ENCODE measurements around the gene SHLD2. TPM values are rescaled to one million over a fixed set of nuclear protein-coding genes. Genes with fewer than 3 reads are reported as not detected.

Gene SHLD2, protein sequence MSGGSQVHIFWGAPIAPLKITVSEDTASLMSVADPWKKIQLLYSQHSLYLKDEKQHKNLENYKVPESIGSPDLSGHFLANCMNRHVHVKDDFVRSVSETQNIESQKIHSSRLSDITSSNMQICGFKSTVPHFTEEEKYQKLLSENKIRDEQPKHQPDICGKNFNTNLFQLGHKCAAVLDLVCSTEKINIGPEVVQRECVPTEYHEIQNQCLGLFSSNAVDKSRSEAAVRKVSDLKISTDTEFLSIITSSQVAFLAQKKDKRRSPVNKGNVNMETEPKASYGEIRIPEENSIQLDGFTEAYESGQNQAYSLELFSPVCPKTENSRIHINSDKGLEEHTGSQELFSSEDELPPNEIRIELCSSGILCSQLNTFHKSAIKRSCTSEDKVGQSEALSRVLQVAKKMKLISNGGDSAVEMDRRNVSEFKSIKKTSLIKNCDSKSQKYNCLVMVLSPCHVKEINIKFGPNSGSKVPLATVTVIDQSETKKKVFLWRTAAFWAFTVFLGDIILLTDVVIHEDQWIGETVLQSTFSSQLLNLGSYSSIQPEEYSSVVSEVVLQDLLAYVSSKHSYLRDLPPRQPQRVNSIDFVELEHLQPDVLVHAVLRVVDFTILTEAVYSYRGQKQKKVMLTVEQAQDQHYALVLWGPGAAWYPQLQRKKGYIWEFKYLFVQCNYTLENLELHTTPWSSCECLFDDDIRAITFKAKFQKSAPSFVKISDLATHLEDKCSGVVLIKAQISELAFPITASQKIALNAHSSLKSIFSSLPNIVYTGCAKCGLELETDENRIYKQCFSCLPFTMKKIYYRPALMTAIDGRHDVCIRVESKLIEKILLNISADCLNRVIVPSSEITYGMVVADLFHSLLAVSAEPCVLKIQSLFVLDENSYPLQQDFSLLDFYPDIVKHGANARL
- 17.0 TPM for total RNA-seq (ENCODE audit: unreplicated experiment)
- long read RNA-seq, partial matches to known transcripts, result 0 of 2 reads
- long read RNA-seq, other reads (novel, unspliced or antisense), result 2 of 2 reads

DNA sequence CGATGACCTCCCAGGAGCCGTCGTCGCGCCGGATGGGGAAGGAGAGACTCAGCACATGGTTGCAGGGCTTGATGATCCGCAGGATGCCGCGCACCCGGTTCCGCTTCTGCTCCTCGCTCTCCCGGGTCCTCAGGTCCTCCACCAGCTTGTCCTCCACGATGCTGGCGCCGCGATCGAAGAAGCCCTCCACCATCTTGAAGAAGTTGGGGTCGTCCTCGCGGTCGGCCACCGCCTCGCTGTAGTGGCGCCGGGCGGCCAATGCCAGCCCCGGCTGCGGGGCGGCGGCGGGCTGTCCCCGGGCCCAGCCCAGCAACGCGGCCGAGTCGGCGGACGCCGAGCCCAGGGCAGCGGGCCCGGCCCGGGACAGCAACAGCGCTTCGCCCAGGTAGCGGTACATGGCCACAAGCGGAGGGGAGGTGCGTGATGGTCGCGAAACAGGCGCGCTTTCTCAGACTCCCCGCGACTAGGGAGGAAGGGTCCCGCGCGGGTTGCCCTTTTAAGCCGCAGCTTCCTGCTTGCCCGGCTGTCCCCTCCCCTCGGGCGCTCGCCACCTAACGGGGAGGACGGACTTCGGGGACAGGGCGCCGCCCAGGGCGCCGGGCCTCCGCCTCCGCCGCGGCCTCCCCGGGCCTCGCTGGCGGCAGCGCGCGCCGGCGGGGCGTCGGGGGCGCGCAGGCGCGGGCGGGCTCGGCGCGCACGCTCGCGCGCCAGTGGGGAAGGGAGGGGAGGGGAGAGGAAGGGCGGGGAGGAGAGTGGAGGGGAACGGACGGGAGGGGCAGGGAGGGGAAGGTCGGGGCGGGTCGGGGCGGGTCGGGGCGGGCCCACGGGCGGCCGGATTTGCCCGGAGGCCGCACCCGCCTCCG lies at the start of gene SHLD2, which contains the start of gene GLUD1:
Gene SHLD2 (plus strand): TSS at position 834 of the 863 bp plus-strand sequence. CDS start 56,149 bp downstream, outside the sequence.
Gene GLUD1 (minus strand): TSS at position 471 of the 863 bp plus-strand sequence. CDS start 74 bp downstream, at position 397.
- H3K27ac Mint-ChIP-seq (ENCODE audit: unreplicated experiment), result peak within 1 kb of the TSS; percentile 92
- TF ChIP-seq, protein P1, sequence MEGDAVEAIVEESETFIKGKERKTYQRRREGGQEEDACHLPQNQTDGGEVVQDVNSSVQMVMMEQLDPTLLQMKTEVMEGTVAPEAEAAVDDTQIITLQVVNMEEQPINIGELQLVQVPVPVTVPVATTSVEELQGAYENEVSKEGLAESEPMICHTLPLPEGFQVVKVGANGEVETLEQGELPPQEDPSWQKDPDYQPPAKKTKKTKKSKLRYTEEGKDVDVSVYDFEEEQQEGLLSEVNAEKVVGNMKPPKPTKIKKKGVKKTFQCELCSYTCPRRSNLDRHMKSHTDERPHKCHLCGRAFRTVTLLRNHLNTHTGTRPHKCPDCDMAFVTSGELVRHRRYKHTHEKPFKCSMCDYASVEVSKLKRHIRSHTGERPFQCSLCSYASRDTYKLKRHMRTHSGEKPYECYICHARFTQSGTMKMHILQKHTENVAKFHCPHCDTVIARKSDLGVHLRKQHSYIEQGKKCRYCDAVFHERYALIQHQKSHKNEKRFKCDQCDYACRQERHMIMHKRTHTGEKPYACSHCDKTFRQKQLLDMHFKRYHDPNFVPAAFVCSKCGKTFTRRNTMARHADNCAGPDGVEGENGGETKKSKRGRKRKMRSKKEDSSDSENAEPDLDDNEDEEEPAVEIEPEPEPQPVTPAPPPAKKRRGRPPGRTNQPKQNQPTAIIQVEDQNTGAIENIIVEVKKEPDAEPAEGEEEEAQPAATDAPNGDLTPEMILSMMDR (IDR thresholded peaks at IDR 0.05; ENCODE audit: partially characterized antibody, unreplicated experiment), result no peak

DNA sequence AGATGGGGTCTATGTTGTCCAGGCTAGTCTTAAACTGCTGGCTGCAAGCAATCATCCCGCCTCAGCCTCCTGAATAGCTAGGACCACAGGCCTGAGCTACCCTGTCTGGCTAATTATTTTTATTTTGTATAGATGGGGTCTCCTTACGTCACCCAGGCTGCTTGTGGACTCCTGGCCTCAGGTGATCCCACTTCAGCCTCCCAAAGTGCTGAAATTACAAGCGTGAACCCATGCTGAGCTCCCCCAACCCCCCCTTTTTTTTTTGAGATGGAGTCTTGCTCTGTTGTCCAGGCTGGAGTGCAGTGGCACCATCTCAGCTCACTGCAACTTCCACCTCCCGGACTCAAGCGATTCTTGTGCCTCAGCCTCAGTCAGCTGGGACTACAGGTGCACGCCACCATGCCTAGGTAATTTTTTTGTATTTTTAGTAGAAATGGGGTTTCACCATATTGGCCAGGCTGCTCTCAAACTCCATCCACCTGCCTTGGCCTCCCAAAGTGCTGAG lies 49.5 kb upstream of the SHLD2 start:
- H3K9me3 Mint-ChIP-seq (ENCODE audit: unreplicated experiment), result no peaks in the 10 kb centered on the region
- no peak overlapping the region for H3K4me3 Mint-ChIP-seq (ENCODE audit: unreplicated experiment)
- DNase-seq, result no peak
- no peaks in the 10 kb centered on the region for H3K4me1 Mint-ChIP-seq (ENCODE audit: low read depth, unreplicated experiment)
- TF ChIP-seq, protein P1 (IDR thresholded peaks at IDR 0.05; ENCODE audit: partially characterized antibody, unreplicated experiment), result no peak
- H3K27me3 Mint-ChIP-seq (ENCODE audit: unreplicated experiment), result no peaks in the 10 kb centered on the region
- H3K36me3 Mint-ChIP-seq (ENCODE audit: unreplicated experiment), result no peaks in the 10 kb centered on the region
- no peak overlapping the region for H3K27ac Mint-ChIP-seq (ENCODE audit: unreplicated experiment)

More for the DNA sequence above, at the start of gene SHLD2, which contains the start of gene GLUD1:
- Mint-ChIP-seq H3K9me3 (ENCODE audit: unreplicated experiment) (peaks cover 3% of the 10 kb centered on the region), H3K27me3 (ENCODE audit: unreplicated experiment) (peaks cover 8% of the 10 kb centered on the region), H3K36me3 (ENCODE audit: unreplicated experiment) (no peaks in the 10 kb centered on the region), H3K4me1 (ENCODE audit: low read depth, unreplicated experiment) (peaks cover 17% of the 10 kb centered on the region), H3K4me3 (ENCODE audit: unreplicated experiment) (peak within 1 kb of the TSS; percentile 90)
- peak; percentile 92 for DNase-seq

DNA sequence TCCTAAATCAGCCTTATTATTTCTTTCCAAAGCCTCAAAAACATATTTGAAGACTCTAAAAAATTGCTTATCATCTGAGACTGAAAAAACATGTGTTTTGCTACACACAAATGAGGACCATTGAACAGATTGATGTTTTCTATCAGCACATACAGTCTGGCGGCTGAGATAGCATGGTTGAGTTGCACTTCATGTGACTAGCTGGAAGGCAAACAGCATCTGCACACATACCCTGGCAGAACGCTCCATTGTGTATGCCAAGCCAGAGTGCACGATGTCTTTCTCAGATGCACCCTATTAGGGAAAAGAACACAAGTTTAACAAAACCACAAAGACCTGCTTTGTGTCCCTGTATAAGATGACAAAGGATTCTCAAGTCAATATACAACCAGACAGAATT lies 41.9 kb upstream of the SHLD2 start:
- H3K4me3 Mint-ChIP-seq (ENCODE audit: unreplicated experiment), result no peak overlapping the region
- H3K27ac Mint-ChIP-seq (ENCODE audit: unreplicated experiment), result no peak overlapping the region
- H3K27me3 Mint-ChIP-seq (ENCODE audit: unreplicated experiment), result no peaks in the 10 kb centered on the region
- H3K4me1 Mint-ChIP-seq (ENCODE audit: low read depth, unreplicated experiment), result no peaks in the 10 kb centered on the region
- TF ChIP-seq, protein P1 (IDR thresholded peaks at IDR 0.05; ENCODE audit: partially characterized antibody, unreplicated experiment), result no peak
- DNase-seq, result no peak
- no peaks in the 10 kb centered on the region for H3K9me3 Mint-ChIP-seq (ENCODE audit: unreplicated experiment)
- no peaks in the 10 kb centered on the region for H3K36me3 Mint-ChIP-seq (ENCODE audit: unreplicated experiment)

DNA sequence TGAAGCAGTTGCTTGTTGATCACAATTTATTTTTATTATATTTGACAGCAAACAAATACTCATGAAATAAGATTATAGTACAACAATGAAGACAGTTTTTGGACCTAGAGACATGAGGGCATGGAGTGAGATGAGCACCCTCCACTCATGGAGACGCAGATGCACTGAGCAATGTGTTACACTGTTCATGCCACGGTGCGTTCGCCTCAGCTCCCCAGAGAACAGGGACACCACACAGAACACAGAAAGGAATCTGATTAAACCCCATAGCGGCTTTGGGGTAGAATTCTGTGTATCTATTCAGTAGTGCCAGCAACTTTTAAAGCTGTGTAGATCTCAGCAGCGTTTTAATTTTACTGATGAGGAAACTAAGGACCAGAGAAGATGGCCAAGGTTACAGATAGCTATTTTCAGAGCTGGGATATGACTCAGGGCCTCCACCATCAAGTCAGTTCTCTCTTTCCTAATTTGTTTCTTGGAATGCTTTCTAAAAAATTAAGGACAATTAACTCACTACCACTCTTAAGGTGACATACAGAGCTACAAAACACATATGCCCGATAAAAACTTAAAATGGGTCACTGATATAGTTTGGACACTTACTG lies 41.3 kb upstream of the SHLD2 start:
- no peak overlapping the region for H3K27ac Mint-ChIP-seq (ENCODE audit: unreplicated experiment)
- no peak for DNase-seq
- H3K36me3 Mint-ChIP-seq (ENCODE audit: unreplicated experiment), result no peaks in the 10 kb centered on the region
- H3K27me3 Mint-ChIP-seq (ENCODE audit: unreplicated experiment), result no peaks in the 10 kb centered on the region
- H3K4me3 Mint-ChIP-seq (ENCODE audit: unreplicated experiment), result no peak overlapping the region
- H3K4me1 Mint-ChIP-seq (ENCODE audit: low read depth, unreplicated experiment), result no peaks in the 10 kb centered on the region
- TF ChIP-seq, protein P1 (IDR thresholded peaks at IDR 0.05; ENCODE audit: partially characterized antibody, unreplicated experiment), result no peak
- no peaks in the 10 kb centered on the region for H3K9me3 Mint-ChIP-seq (ENCODE audit: unreplicated experiment)

Measured in glutamatergic neuron (in vitro differentiated cells).